Hindlimb muscle (tissue), 1 donor: ENCODE measurements around the gene TGM4. TPM values are rescaled to one million over a fixed set of nuclear protein-coding genes. Genes with fewer than 3 reads are reported as not detected.
"Not testable (repeated sequence)": the region's sequence is repeated elsewhere in the genome, so short reads cannot be mapped to it uniquely, and the experiment has no call there.

Source experiments
- DNase-seq: peaks from one replicate; pipeline ENCODE4 v3.0.0-alpha.2; 2013
- polyA plus RNA-seq: library from polyadenylated mRNA; unstranded; fragments of 120-200 nt; gene quantifications from one replicate; pipeline ENCODE4 v1.2.1, GENCODE V29; 2013; ENCODE audit not compliant: insufficient read length

The TGM4 gene
- polyA plus RNA-seq, 1 donor, result not detected

DNA sequence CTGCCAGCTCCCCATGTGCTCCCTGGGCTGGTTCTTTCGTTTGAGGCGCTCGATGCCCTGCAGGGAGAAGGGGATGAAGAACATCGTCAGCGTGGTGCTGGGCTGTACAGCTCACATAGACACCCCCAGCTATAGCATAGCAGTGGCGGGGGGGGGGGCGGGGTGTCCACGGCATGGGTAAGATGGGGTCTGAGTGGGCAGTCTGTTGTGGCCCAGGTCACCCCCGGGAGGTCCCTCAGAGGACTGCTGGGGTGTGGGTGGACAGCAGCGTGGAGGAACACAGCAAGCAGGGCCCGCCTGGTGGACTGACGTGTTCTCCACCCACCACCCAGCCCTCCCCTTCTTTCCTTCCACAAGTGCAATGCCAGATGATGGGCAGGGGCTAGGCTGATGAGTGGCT lies 43.7 kb downstream of the TGM4 start:
- no peak for DNase-seq

DNA sequence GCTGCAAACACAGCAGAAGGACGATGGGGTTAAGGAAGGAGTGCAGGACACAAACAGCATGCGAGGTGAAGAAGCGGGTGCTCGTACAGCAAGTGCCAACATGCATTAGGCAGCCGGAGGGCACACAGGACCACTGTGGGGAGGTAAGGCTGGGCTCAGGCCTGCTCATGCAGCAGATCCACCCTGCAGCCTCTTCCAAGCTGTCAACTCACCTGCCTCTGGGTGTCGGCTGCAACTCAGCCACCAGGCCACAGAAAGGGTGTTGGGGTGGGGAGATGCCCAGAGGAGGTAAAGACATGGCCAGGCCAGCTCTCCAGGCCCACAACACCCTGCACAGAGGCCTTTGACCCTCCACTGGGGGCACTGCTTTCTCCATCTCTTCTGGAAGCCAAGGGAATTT lies 44.2 kb downstream of the TGM4 start:
- no peak for DNase-seq

DNA sequence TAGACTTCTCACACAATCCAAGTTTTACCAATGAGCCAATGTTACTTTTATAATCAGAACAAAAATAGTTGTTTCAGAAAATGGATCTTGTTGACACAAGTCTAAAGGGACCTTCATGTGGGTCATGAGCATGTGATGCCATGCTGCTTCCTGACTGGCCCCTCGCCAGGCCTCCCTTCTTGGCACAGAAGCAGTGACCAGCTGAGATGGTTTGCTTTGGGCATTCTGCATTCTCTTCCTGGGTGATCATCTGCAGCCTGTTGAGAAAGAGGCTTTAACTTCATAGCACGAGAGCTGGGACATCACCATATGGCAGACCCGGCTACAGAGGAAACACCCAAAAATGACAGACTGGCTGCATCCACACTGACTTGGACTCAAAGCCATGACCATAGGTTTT lies 45.7 kb downstream of the TGM4 start:
- DNase-seq, result no peak

DNA sequence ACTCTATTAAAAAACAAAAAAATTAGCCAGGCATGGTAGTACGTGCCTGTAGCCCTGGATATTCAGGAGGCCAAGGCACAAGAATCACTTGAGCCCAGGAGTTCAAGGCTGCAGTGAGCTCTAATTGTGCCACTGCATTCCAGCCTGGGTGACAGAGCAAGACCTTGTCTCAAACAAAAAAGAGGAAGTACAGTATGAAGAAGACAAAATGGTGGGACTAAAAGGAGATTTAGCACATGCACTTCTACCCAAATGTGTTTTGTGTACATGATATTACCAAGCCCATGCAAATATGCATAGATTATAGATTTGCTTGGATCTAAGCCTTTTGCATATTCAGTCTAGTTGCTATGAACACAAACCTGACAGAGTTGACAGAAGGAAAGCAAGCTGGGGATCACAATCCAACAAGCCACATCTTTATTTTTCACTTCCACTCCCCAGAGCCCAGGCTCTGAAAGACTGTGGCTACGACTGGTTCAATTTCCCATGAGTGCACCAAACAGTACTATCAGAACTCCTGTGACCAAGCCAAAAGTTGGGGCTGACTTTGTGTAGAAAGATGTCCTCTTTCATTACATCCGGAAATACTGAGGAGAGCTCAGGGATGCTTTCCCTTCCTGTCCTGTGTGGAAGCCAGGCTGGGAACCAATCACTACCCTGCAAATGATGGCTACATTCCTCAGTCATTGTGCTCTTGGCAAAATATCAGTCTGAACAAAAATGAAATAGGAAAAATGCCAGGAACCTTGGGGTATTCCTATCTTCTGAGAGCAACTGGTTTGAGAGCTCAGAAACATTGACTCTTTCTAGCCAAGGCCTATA lies 49.4 kb downstream of the TGM4 start:
- DNase-seq, result no peak

DNA sequence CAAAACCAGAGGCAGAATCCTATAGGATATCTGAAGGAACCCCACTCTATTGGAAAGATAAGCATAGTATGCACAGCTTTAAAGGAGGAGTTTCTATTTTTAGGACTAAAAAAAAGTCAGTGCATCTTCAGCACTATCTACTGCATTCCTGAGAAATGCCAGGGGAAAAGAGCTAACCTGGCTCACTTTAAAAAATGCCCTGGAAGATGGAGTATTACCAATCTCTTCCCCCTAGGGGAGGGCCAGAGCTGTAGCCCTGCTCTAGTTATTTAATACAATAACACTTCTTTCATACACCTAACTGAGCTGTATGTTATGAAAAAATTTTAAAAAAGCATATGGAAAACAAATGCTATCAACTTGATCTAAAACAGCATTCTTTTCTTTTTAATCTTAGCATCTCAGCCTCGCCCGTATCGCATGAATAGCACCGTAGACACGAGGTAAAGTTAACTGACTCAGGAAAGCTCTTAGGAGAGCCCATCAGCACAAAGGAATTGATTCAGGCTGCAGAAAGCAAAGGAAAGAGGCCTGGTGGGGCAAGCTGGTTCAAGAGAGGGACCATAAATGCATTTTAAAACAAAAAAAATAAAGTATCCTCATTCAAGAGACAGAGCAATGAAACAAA lies 50.2 kb downstream of the TGM4 start:
- DNase-seq, result no peak

DNA sequence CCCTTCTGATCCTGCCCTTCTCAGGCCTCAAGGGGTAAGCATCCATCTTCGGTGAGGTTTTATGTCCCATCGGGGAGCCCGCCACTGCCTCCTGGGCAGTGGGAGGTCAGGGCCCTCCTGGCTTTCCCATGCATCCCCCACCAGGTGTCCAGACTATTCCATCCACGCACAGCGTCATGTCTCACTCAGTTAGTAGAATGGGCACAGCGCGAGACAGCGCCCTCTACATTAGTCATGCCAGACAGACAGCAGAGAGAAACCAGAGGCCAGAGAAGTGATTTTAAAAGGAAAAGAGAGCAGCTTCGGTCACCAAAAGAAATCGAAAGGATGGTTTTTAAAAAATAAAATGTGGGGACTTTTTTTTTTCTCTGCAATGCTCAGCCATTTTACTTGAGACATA lies 51.8 kb downstream of the TGM4 start:
- no peak for DNase-seq

DNA sequence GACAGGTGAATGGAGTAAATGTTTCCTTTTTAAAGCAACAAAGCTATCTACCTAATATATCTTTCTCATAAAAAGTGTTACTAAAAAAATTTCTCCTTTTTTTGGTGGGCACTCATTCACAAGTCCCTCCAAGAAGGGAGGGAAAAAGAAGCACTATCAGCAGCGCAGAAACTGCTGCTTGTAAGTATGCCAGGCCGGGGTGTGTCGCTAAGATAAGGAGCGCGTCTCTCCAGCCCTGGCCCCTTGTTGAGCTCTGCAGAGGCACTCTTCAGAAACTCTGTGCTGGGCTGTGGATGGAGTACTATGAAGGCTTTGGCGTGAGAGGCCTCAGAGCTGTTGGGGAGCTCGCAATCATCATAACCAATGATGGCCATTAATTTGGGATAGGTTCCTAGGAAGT lies 52.5 kb downstream of the TGM4 start:
- DNase-seq, result no peak

GRCh38 chr3:44927371-44927770 lies 53.0 kb downstream of the TGM4 start:
- DNase-seq, result no peak

GRCh38 chr3:44929782-44930181 lies 55.4 kb downstream of the TGM4 start:
- DNase-seq, result no peak

GRCh38 chr3:44930911-44931310 lies 56.5 kb downstream of the TGM4 start:
- DNase-seq, result no peak

DNA sequence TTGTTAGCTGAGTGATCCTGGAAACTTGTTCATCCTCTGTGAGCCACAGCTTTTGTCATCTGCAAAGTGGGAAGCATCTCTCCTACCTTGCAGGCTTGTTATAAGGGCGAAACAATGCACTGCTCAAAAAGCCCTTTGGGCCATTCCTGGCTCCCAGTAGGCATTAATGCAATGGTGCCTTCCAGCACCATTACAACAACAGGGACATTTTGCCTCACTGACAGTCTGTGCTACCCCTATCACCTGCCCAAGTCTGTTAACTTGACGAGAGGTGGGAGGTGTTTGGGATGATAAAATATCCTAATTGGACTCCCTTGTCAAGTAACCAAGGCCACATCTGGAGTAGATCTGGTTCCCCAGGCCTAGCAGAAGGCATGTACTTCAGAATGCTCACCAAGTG lies 57.4 kb downstream of the TGM4 start:
- DNase-seq, result no peak

DNA sequence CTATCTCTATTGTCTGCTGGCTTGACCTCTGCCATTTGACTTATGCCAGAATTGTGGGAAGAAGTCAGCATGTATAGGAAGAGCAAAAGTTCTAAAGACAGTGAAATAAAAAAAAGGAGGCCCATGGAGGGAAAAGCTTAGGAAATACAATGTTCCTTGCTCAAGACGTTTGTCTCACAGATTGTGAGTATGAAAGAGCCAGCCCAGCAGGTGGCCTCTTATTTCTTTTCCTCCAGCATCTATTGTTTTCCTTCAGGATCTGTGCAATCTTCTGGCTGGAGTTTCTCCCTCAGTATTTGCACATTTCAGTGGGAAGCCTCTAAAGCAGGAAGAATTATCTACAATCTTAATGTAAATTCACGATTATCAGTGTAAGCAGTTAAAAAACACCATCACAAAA lies 57.9 kb downstream of the TGM4 start:
- no peak for DNase-seq

DNA sequence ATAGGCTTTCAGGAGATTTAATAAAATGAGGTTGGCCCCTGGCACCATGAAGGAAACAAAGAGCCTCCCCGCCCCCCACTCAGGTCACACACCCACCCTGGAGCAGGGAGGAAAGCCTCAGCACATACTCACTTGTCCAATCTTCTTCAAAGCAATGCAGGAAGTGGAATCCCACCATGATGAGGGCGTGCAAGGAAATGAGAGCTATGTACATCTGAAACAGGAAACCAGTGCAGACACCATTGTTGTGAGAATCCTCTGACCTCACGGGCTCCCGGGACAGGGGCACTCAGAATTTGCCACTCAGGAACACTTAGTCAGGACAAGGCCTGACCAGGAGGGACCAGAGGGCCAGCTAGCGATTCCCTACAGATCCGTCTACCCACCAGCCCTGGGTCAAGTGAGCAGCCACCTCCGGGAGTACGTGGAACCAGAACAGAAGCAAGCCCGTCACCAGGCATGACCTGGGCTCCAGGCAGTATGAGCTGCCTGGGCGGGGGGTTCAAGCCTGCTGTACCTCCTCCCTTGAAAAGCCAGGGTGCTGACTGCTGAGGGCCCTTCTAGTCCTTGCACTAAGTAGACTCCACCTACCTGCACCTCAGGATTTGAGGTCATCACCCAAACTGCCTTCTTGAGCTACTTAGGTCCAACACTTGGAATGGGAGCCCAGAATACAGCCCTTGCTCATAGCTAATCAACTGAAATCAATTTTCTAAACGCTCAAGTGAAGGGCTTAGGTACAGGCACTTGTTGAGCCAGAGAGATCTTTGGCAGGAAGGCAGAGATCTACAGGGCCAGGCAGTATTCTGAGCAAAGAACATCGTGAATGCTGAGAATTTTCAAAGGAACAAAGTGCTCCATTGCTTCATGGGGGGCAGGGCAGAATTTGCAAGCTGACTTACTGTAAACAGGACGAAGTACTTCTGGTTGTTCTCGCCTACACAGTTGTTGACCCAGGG lies 58.9 kb downstream of the TGM4 start:
- no peak for DNase-seq

GRCh38 chr3:44939581-44940036 lies 65.2 kb downstream of the TGM4 start:
- DNase-seq, result no peak

GRCh38 chr3:44942202-44942921 lies 68.0 kb downstream of the TGM4 start:
- DNase-seq, result no peak

GRCh38 chr3:44948239-44948638 lies 73.8 kb downstream of the TGM4 start:
- DNase-seq, result no peak

- not testable (repeated sequence) for DNase-seq
These were observed 75.4 kb downstream of the TGM4 start for GRCh38 chr3:44949770-44950169.

- no peak for DNase-seq
These were observed 75.9 kb downstream of the TGM4 start for GRCh38 chr3:44950275-44950734.

DNA sequence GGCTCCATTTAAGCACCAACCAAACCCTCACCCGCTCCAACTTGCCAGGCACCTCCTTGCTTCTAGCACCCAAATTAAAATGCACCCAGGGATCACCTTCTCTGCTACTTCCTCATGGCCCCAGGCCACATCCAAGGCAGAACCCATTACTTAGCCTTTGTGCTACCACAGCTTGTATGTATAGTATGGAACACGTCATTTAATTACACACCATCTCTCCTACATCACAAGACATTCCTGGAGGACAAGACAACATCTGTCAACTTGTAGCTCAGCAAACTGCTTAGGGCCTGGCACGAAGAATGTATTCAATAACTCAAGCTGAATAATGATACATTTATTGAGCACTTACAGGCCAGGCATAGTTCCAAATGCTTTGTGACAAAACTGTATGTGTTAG lies 78.3 kb downstream of the TGM4 start:
- DNase-seq, result no peak

GRCh38 chr3:44954304-44954703 lies 79.9 kb downstream of the TGM4 start:
- no peak for DNase-seq

DNA sequence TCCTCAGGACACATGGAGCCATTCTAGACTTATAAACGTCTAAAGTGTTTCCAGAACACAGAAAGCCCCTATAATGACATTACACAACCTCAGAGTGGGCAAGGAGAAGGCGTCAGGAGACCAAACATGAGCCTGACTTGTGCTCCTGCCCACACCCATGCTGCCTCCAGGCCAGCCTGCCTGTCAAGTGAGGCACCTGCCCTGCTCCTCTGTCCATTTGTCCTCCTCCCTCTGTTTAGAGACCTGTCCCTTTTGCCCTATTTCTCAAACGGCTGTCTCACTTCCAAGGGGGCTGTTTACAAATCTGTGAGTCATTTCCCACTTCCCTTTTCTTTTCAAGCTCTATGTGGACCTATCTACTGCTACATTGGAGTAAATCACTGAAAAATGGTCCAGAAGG lies 80.6 kb downstream of the TGM4 start:
- no peak for DNase-seq

DNA sequence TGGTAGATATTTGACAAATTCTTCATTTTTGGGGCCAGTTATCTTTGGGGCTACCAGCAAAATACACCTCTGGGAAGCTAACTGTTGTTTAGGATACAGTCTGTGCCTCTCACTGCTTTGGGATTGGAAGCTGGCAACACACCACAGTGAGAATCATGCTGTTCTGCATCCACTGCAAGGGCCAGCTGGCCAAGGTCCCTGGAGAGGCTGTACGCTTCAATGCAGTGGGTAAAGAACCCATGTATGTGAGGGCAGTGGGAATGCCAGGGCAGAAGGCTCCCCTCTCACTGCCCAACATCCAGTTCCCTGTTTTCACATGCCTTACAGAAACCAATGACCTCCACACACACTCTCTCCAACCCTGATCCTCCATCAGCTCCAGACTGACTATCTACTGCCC lies 81.5 kb downstream of the TGM4 start:
- DNase-seq, result no peak
